ENCODE data around the gene SGIP1.

SGIP1 gene

DNA sequence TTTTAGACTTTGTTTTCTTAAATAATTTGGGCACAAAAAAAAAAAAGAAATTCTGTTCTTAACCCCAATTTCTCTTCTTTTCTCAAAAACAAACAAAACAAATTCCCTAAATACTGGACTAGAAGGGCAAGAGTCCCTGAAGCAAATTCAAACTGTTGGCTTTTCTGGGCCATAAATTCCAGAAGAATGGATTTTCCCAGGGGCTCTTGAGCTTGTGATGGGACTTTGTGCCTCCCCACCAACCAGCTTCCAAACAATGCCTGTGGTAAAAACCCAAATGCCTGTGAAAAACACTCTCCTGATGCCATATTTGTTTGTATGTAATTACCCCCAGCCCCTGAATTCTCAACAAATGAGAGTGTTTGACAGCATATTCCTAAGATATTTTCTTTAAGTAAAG lies 55.4 kb downstream of the SGIP1 start:
- no peak for TF ChIP-seq CTCF (conservative IDR thresholded peaks at IDR 0.05)
- H3K27ac ChIP-seq: no peak overlapping the region

DNA sequence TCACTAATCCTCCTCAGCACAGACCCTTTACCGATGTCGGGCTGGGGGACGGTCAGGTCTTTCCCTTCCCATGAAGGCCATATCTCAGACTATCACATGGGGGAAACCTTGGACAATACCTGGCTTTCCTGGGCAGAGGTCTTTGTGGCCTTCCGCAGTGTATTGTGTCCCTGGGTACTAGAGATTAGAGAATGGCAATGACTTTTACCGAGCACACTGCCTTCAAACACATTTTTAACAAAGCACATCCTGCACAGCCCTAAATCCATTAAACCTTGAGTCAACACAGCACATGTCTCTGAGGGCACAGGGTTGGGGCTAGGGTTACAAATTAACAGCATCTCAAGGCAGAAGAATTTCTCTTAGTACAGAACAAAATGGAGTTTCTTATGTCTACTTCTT lies 58.2 kb downstream of the SGIP1 start:
- peak overlapping the region; percentile 44 for H3K27ac ChIP-seq

DNA sequence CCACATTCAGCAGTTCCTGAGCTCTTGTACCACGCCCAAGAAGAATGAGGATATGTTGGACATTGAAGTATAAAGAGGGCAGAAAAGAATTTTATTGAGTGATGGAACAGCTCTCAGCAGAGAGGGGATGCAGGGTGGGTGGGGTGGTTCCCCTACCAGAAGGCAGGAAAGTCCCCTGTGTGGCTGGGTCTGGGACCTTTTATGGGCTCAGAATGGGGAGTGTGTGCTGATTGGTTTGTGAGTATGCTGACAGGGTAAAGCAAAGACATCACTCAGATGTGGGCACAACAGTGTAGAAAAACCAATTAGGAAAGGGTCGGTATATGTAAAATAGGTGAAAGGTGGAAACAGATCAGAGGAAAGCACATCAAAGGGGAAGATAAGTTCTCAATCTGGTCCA lies 62.2 kb downstream of the SGIP1 start:
- no peak overlapping the region for H3K27ac ChIP-seq
- no peak for TF ChIP-seq CTCF (conservative IDR thresholded peaks at IDR 0.05)

DNA sequence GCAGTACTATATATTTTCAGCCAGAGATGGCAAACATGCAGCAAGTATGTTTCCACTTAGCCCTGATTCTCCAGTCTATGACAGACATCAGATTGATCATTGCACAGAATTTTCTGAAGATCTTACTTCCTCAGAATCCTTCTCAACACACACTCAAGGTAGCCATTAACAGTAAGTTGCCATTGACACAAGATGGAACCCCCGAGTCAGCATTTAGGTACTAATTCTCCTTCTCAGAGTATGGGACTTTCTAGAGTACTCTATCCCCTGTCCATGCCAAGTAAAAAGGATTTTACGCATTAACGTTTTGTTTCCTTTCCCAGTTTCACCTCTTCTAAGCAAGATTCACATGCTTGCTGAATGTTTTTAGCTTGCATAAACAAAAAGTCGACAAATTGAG lies 63.5 kb downstream of the SGIP1 start:
- TF ChIP-seq CTCF (conservative IDR thresholded peaks at IDR 0.05): no peak
- no peak overlapping the region for H3K27ac ChIP-seq

DNA sequence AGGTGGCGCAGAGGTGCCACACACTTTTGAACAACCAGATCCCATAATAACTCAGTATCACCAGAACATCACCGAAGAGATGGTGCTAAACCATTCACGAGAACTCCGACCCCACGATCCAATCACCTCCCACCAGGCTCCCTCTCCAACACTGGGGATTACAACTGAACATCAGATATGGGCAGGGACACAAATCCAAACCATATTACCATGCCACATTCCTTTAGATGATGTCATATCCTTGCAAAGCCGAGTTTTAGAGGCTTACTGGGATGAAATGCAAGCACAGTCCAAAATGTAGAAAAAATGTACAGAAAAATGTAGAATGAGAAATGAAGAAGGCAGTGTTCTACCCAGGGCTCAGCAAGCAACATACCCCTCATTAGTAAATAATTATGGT lies 64.7 kb downstream of the SGIP1 start:
- TF ChIP-seq CTCF (conservative IDR thresholded peaks at IDR 0.05): no peak
- H3K27ac ChIP-seq: no peak overlapping the region

DNA sequence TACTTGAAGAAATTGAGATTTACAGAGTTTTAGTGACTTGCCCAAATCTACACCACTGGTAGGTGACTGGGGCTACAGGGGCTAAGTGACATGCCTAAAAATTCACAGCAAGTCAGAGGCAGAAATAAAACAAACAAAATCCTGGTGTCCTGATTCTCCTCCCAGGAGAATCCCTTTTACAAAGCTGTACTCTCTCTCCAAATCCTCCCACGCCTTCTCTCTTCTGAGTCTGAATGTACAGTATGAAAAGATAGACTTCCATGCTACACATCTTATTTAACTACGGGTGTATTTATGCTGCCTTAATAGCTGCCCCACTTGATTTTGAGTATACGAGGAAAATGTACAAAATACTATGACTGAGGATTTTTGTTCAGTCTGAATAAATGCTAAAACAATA lies 65.4 kb downstream of the SGIP1 start:
- no peak overlapping the region for H3K27ac ChIP-seq
- no peak for TF ChIP-seq CTCF (conservative IDR thresholded peaks at IDR 0.05)

- no peak overlapping the region for H3K27ac ChIP-seq
- TF ChIP-seq CTCF (conservative IDR thresholded peaks at IDR 0.05): no peak
Observed at GRCh38 chr1:66599899-66600737, 66.2 kb downstream of the SGIP1 start.

DNA sequence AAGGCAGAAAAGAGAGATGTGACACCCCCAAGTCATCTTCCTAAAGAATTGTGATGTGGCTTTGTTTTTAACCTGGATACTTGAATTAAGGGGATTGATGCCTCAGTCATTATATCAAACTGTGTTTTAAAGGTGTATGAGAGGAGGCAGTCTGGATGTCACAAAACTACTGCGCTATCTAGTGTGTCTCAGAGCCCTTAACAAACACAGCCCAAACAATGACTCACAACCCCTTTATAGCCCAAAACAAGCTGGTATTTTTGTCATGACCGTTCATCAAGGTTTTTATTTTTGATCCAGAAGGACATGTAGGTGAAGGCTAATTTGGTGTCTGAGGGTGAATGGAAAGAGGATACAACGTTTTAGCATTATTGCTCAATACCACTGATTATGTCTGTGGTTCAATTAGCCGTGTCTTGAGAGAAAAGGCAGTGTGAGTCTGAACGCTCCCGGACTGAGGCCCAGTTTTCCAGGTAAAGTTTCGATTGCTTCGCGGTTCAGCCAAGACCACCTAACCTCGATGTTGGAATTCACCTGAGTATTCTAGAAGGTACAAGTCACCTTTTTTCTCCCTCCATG lies 71.6 kb downstream of the SGIP1 start:
- TF ChIP-seq CTCF (conservative IDR thresholded peaks at IDR 0.05): no peak
- H3K27ac ChIP-seq: no peak overlapping the region
